ENCODE measurements around the gene CCDC97.

The CCDC97 gene

GRCh38 chr19:41297628-41298347 is 12.2 kb upstream of the CCDC97 start:
- no peak for DNase-seq (ENCODE audit: extremely low read depth in 1 of 2, low read depth in 1 of 2)

DNA sequence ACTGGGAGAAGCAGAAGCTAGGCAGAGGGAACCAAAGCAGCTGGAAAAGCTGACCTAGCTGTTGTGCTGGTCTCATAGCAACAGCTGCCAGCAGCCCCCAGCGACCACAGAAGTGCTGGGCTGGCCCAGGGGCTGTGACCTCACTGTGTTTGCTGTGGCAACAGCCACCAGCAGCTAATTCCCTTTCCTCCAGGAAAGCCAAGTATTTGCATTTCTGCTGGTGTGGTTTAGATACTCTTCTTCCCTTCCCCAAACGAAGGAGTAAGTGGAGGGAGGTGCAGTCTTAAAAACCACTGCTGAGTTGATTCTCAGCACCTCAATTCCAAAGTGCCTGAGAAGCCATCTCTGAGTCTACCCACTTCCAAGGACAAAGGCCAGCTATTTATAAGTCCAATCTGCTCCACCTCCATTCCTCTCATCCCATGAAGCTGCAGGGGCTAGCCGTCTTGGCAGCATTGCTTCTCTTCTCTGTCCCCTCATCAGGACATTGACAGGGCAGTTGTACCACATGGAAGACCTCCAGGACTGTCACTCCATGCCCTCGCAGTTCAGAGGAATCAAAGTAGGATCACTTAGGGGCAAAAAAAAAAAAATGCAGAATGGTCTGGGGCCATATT is 11.5 kb upstream of the CCDC97 start:
- peak in 1 of 2 donors; percentile 30 for DNase-seq (ENCODE audit: extremely low read depth in 1 of 2, low read depth in 1 of 2)

GRCh38 chr19:41299046-41299754 is 10.8 kb upstream of the CCDC97 start:
- no peak for DNase-seq (ENCODE audit: extremely low read depth in 1 of 2, low read depth in 1 of 2)

DNA sequence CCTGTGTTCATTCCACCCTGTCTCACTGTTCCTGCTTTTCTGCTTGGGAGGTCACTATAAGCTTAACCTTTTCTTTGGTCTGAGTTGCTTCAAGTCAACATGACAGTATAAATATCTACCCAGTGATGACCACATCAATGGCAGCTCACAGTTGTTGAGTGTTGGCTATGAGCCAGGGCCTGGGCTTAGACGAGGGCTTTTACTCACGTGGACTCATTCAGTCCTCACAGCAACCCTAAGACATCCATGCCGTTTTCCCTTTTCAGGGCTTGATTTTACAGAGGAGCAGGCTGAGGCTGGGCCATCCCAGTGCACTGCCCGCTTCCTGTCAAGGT is 10.2 kb upstream of the CCDC97 start:
- DNase-seq (ENCODE audit: extremely low read depth in 1 of 2, low read depth in 1 of 2), result no peak

GRCh38 chr19:41300555-41300954 is 9.4 kb upstream of the CCDC97 start:
- DNase-seq (ENCODE audit: extremely low read depth in 1 of 2, low read depth in 1 of 2), result no peak

DNA sequence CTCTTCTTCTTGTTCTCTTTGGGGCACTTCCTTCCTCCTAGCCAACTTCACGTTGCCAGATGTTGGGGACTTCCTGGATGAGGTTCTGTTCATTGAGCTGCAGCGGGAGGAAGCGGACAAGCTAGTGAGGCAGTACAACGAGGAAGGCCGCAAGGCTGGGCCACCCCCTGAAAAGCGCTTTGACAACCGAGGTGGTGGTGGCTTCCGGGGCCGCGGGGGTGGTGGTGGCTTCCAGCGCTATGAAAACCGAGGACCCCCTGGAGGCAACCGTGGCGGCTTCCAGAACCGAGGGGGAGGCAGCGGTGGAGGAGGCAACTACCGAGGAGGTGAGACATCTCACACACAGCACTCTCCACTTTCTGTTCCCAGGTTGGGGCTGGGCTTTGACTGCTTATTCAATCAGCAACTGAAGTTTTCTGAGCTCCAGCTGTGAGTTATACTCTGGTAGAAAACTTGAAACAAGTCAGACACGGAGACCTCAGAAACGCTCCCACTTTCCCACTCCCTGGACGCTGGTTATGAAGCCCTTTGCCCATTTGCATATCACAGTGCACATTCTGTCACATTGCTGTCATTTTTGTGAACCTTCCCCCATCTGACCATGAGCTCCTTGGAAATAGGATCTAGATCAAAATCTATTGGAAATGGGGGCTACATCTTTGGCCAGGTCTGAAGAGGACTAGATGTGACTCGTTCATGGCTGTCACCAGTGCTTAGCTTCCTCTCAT is 7.2 kb upstream of the CCDC97 start:
- peak; percentile 77 to 83 for DNase-seq (ENCODE audit: extremely low read depth in 1 of 2, low read depth in 1 of 2)

- no peak for DNase-seq (ENCODE audit: extremely low read depth in 1 of 2, low read depth in 1 of 2)
These were observed 6.0 kb upstream of the CCDC97 start for GRCh38 chr19:41303954-41304353.

GRCh38 chr19:41304706-41305483 is 5.1 kb upstream of the CCDC97 start:
- DNase-seq (ENCODE audit: extremely low read depth in 1 of 2, low read depth in 1 of 2), result no peak

- no peak for DNase-seq (ENCODE audit: extremely low read depth in 1 of 2, low read depth in 1 of 2)
These were observed 3.8 kb upstream of the CCDC97 start for GRCh38 chr19:41305927-41306793.

DNA sequence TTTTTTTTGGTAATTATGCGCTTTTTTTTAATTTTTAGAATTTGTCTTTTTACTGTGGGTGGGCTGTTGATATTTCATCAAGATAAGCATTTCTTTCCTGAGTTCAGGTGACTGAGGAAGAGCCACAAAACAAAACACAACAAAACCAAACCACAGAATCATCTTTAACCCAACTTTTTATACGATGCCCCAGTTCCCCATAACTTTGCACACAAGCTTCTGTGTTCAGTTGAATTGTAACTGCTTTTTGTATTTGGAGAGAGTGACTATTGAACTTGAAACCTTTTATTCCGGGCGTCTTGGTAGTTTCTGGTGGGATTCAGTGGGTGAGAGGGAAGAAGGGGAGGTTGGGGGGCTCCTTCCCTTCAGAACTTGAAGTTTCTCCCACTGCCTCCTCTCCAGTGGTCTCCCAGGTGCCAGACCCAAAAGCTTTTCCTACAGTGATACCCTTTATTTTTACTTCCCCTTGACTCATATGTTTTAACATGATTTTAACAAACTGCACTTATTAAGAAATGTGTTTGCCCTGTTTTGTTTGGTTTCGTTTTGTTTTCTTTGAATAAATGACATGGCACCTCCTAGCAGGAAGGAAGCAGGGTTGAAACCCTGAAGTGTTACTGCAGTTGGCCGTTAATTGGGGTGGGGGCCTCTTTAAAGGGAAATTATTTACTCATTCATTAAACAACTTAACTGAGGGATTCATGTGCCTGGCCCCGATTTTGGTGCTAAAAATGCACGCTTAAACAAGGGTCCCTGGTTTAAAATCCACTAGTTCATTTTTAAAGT is 2.7 kb upstream of the CCDC97 start:
- no peak for DNase-seq (ENCODE audit: extremely low read depth in 1 of 2, low read depth in 1 of 2)

GRCh38 chr19:41307954-41308449 is 2.0 kb upstream of the CCDC97 start:
- no peak for DNase-seq (ENCODE audit: extremely low read depth in 1 of 2, low read depth in 1 of 2)

DNA sequence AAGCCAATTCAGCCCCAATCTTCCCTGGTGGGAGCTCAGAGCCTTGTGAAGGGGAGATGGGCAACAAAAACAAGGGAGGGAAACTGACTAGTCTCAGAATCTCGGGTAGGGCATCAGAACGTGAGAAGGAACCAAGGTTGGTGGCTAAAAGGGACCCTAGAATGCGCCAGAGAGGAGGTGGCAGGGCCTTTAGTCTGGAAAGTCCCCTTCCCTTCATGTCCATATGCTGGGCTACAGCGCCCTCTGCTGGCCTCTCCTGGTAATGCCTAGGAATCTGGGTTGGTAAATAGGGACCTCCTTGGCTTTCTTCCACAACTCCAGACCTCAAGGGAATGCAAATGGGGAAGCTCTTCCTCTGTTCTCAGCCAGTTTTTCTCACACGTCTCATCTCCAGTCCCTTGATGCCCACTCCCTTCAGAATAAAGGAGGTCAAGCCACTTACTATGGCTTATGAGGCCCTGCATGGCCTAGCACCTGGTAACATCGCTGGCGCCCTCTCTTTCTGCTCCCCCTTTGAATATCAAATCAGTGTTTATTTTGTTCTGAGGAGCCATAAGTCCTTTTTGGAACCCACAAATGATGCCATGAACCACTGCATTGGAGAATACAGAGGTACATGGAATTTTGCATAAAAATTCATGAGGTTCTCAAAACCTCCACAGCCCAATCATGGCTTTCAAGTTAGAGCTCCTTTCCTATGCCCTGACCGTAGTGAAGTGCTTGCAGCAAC is 1.4 kb upstream of the CCDC97 start:
- peak; percentile 67 to 83 for DNase-seq (ENCODE audit: extremely low read depth in 1 of 2, low read depth in 1 of 2)

DNA sequence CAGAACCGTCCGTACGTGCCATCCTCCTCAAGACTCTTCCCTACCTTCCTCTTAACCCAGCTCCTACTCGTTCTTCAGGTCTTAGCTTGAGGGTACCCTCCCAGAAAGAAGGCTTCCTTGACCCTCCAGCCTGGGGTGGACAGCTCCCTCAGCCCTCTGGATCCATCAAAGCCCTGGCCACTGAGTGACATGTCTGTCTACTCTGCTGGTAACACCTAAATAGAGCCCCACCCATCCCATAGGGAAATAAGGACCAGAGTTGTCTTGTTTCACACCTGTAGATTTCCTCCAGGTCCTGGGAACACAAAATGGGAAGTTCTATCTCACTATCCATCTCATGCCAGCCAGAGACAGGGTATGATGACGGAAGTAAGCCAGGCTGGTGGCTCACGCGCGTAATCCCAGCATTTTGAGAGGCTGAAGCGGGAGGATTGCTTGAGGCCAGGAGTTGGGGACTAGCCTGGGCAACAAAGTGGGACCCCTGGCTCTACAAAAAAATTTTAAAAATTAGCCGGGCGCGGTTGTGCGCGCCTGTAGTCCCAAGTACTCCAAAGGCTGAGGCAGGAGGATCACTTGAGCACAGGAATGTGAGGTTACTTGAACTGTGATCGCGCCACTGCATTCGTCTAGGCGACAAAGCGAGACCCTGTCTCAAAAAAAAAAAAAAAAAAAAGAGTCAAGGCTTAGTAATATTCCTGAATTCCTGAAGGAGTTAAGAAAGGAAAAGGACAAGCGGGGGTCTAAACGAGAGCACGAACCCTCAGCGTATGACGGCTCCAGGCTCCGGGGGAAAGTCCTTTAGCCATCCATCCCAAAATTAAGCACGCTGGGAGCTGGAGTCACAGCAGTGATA is 566 bp upstream of the CCDC97 start:
- no peak for DNase-seq (ENCODE audit: extremely low read depth in 1 of 2, low read depth in 1 of 2)

DNA sequence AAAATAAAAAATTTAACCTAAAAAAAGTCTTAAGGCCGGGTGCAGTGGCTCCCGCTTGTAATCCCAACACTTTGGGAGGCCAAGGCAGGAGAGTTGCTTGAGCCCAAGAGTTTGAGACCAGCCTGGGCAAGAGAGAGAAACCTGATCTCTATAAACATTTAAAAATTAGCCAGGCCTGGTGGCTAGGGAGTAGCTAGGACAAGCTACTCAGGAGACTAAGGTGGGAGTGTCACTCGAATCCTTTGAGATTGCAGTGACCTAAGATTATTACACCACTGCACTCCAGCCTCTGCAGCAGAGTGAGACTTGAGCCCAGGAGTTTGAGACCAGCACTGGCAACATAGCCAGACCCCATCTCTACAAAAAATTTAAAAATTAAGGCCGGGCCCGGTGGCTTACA is 1.1 kb downstream of the CCDC97 start:
- no peak for DNase-seq (ENCODE audit: extremely low read depth in 1 of 2, low read depth in 1 of 2)

- no peak for DNase-seq (ENCODE audit: extremely low read depth in 1 of 2, low read depth in 1 of 2)
These were observed 1.6 kb downstream of the CCDC97 start for GRCh38 chr19:41311613-41312012.

GRCh38 chr19:41316306-41316920 is 6.4 kb downstream of the CCDC97 start:
- no peak for DNase-seq (ENCODE audit: extremely low read depth in 1 of 2, low read depth in 1 of 2)
